HFFc6 (cell line): ENCODE results near the gene ACTR3C. TPM values are rescaled to one million over a fixed set of nuclear protein-coding genes. Genes with fewer than 3 reads are reported as not detected.

Source experiments
- DNase-seq: peaks from one replicate; pipeline ENCODE4 v3.0.0-alpha.2; 2018
- H3K27ac Mint-ChIP-seq: 2 replicates; pipeline ENCODE4 v1.8.0; 2020; ENCODE audit warnings: mild to moderate bottlenecking, mixed read lengths
- H3K27me3 Mint-ChIP-seq: 2 replicates; pipeline ENCODE4 v1.8.0; 2021; ENCODE audit warnings: mild to moderate bottlenecking, moderate library complexity, mixed read lengths; ENCODE audit not compliant: insufficient read depth
- H3K36me3 Mint-ChIP-seq: 2 replicates; pipeline ENCODE4 v1.8.0; 2021; ENCODE audit warnings: low read depth, mixed read lengths
- H3K4me1 Mint-ChIP-seq: 2 replicates; pipeline ENCODE4 v1.8.0; 2020; ENCODE audit warnings: low read depth, mixed read lengths
- H3K4me3 Mint-ChIP-seq: 2 replicates; pipeline ENCODE4 v1.8.0; 2020; ENCODE audit warnings: mild to moderate bottlenecking, moderate library complexity, mixed read lengths
- H3K9me3 Mint-ChIP-seq: 2 replicates; pipeline ENCODE4 v1.8.0; 2020; ENCODE audit warnings: mild to moderate bottlenecking, mixed read lengths
- CTCF ChIP-seq: fragments of 200-600 bp; sonication (generic); IDR thresholded peaks from 2 replicates; pipeline ENCODE4 v1.5.0; 2021; ENCODE audit warnings: antibody characterized with exemption, mild to moderate bottlenecking
- total RNA-seq, 6 experiments: library from RNA; stranded (reverse); fragmentation: NEBNext Ultra II Directional; extraction: Animal tissue kit (Norgen Biotek cat#: 25700); gene quantifications; 2 replicates in 1 of 6; 3 replicates in 5 of 6; pipeline ENCODE4 v1.2.3, GENCODE V29; 2021

ACTR3C gene
- total RNA-seq, 6 experiments from 2014 or later = not detected

GRCh38 chr7:150346922-150347321, 23.6 kb upstream of the ACTR3C start:
- H3K4me1 Mint-ChIP-seq = no peaks in the 10 kb centered on the region
- no peak overlapping the region for H3K4me3 Mint-ChIP-seq
- no peak overlapping the region for H3K27ac Mint-ChIP-seq
- no peak for TF ChIP-seq CTCF
- peaks cover 19% of the 10 kb centered on the region for H3K27me3 Mint-ChIP-seq
- no peaks in the 10 kb centered on the region for H3K36me3 Mint-ChIP-seq
- H3K9me3 Mint-ChIP-seq = no peaks in the 10 kb centered on the region
- no peak for DNase-seq

- peaks cover 2% of the 10 kb centered on the region; the same call in 1 of the 2 replicates for H3K4me1 Mint-ChIP-seq
- H3K9me3 Mint-ChIP-seq = no peaks in the 10 kb centered on the region
- H3K4me3 Mint-ChIP-seq = no peak overlapping the region
- H3K27ac Mint-ChIP-seq = no peak overlapping the region
- peaks cover 23% of the 10 kb centered on the region for H3K27me3 Mint-ChIP-seq
- no peak for DNase-seq
- H3K36me3 Mint-ChIP-seq = no peaks in the 10 kb centered on the region
- no peak for TF ChIP-seq CTCF
These were observed 21.7 kb upstream of the ACTR3C start for GRCh38 chr7:150345012-150345411.

- Mint-ChIP-seq H3K9me3 (no peaks in the 10 kb centered on the region), H3K4me1 (peaks cover 6% of the 10 kb centered on the region; the same call in 1 of the 2 replicates), H3K36me3 (no peaks in the 10 kb centered on the region), H3K27me3 (peaks cover 30% of the 10 kb centered on the region), H3K4me3 (no peak overlapping the region), H3K27ac (no peak overlapping the region)
- TF ChIP-seq CTCF = no peak
- no peak for DNase-seq
These were observed 21.0 kb upstream of the ACTR3C start for GRCh38 chr7:150344299-150344698.

GRCh38 chr7:150343225-150343624, 19.9 kb upstream of the ACTR3C start:
- Mint-ChIP-seq H3K27ac (no peak overlapping the region), H3K9me3 (no peaks in the 10 kb centered on the region), H3K4me3 (no peak overlapping the region)

GRCh38 chr7:150342121-150342408, 18.7 kb upstream of the ACTR3C start:
- Mint-ChIP-seq H3K27me3 (peaks cover 32% of the 10 kb centered on the region), H3K4me3 (no peak overlapping the region), H3K36me3 (no peaks in the 10 kb centered on the region), H3K9me3 (no peaks in the 10 kb centered on the region), H3K4me1 (peaks cover 6% of the 10 kb centered on the region; the same call in 1 of the 2 replicates), H3K27ac (no peak overlapping the region)
- no peak for DNase-seq
- no peak for TF ChIP-seq CTCF

More at GRCh38 chr7:150343225-150343624, 19.9 kb upstream of the ACTR3C start:
- Mint-ChIP-seq H3K27me3 (peaks cover 32% of the 10 kb centered on the region), H3K4me1 (peaks cover 6% of the 10 kb centered on the region; the same call in 1 of the 2 replicates), H3K36me3 (no peaks in the 10 kb centered on the region)
- no peak for DNase-seq
- no peak for TF ChIP-seq CTCF
